HCT116 (cell line): ENCODE measurements around the gene CDC42EP4.

Experiments used
- CTCF ChIP-seq, 3 experiments: fragments of 200-600 bp in 1 of 3; sonication (generic) in 1 of 3; IDR thresholded peaks in 2 of 3; conservative IDR thresholded peaks in 1 of 3; 2 replicates each; pipeline ENCODE4 v1.5.1; 2012 to 2017; ENCODE audit warnings: low read depth in 2 of 3, low read length in 2 of 3, antibody characterized with exemption in 1 of 3, borderline replicate concordance in 1 of 3, control low read depth in 1 of 3, mild to moderate bottlenecking in 1 of 3, mixed read lengths in 1 of 3, mixed run types in 1 of 3, moderate library complexity in 1 of 3; ENCODE audit not compliant: insufficient read depth in 1 of 3
- EZH2phosphoT487 ChIP-seq: fragments of 200-600 bp; IDR thresholded peaks from 2 replicates; pipeline ENCODE4 v1.6.1; 2018; ENCODE audit warnings: antibody characterized with exemption, borderline replicate concordance
- MAX ChIP-seq: IDR thresholded peaks from 2 replicates; pipeline ENCODE4 v1.6.1; 2012
- POLR2A ChIP-seq: IDR thresholded peaks from 2 replicates; pipeline ENCODE4 v1.7.0; 2011; ENCODE audit warnings: borderline replicate concordance; ENCODE audit not compliant: insufficient read depth, insufficient read length; ENCODE audit errors: extremely low read depth
- POLR2AphosphoS5 ChIP-seq: IDR thresholded peaks from 2 replicates; pipeline ENCODE4 v1.6.1; 2011; ENCODE audit warnings: mild to moderate bottlenecking, low read depth, low read length, moderate library complexity
- REST ChIP-seq: IDR thresholded peaks from 2 replicates; pipeline ENCODE4 v1.6.1; 2012; ENCODE audit warnings: low read depth
- TCF7L2 ChIP-seq: IDR thresholded peaks from 2 replicates; pipeline ENCODE4 v1.7.0; 2011; ENCODE audit warnings: borderline replicate concordance, inconsistent platforms; ENCODE audit not compliant: insufficient read depth, insufficient read length; ENCODE audit errors: extremely low read depth
- ZNF274 ChIP-seq: fragments of 200-500 bp; sonication (Bioruptor generic); IDR thresholded peaks from 2 replicates; pipeline ENCODE4 v1.6.1; 2014; ENCODE audit warnings: mild to moderate bottlenecking, low read depth, low read length, inconsistent platforms

- TF ChIP-seq CTCF (IDR thresholded peaks at IDR 0.05 in 2 of 3, conservative IDR thresholded peaks at IDR 0.05 in 1 of 3; ENCODE audit: borderline replicate concordance in 1 of 3, insufficient read depth in 1 of 3, low read depth in 2 of 3, low read length in 2 of 3): no peak
- no peak for TF ChIP-seq MAX
- TF ChIP-seq POLR2A: no peak
- no peak for TF ChIP-seq POLR2AphosphoS5
- TF ChIP-seq TCF7L2: no peak
- TF ChIP-seq EZH2phosphoT487: no peak
- TF ChIP-seq REST: no peak
- TF ChIP-seq ZNF274: no peak
Observed at GRCh38 chr17:73269791-73270190, 42.0 kb downstream of the CDC42EP4 start.
